Activated CD4-positive, alpha-beta T cell treated with anti-CD3 and anti-CD28 coated beads, Interleukin-2, amount 50 U/mL, for 1 hour (primary cell): ENCODE results near the gene WDFY1.

Source experiments
- DNase-seq: peaks from one replicate; pipeline ENCODE4 v3.0.0-alpha.2; 2020

The WDFY1 gene

GRCh38 chr2:223853425-223853837 lies 91.7 kb downstream of the WDFY1 start:
- no peak for DNase-seq

DNA sequence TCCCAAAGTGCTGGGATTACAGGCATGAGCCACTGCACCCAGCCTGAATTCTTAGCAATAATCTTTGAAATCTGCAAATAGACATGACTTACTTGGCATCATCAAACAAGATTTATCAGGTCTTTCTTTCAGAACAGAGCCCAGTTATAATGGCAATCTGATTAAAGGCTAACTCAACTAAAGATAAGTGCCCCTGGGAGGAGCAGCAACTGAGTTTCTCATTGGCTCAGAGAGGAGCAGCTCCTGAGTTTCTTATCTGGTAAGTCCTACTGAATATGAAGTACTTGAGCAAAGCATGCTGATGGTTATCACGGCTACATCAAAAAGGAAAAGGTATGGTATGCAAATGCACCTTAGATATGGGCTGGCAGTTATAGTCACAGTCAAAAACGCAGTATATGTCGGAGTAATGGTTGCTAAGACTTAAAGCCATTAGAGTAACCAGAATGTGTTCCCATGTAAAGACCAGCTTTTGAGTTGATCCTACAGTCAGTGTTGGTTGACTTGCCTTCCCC lies 92.8 kb downstream of the WDFY1 start:
- DNase-seq = no peak

GRCh38 chr2:223847410-223847809 lies 97.7 kb downstream of the WDFY1 start:
- DNase-seq = no peak

GRCh38 chr2:223846515-223846914 lies 98.6 kb downstream of the WDFY1 start:
- no peak for DNase-seq

DNA sequence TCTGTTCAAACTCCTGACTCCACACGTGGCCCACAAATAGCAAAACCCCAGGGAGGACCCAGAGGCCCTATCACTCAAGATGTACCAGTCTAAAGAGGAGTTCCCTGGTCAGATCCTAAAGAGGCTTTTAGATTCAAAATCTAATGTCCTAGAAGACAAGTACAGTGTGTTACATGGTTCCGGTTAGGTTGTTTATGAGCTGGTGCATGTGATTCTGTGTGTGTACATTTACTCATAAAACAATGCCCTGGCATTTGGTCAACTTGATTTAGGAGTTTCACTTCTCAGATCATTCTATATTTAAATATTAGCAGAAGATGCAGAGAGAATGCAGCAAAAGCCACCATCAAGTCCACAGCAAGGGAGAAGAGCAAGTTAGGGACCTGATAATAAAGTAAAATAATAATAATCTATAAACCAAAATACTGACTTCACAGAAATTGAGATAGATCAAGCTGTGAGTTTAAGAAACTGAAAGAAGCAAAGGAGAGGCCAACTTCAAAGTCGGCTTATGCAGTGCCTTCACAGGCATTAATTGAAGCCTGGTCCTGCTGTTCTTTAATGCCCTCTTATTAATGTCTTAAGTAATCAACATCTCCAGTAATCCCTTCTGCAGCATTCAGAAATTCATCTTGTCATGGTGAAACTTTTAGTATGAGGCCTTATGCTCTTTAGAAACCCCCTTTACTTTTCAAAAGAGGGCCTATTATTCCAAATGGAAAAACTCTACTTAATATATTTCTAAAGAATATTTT lies 103.5 kb downstream of the WDFY1 start:
- DNase-seq = no peak

DNA sequence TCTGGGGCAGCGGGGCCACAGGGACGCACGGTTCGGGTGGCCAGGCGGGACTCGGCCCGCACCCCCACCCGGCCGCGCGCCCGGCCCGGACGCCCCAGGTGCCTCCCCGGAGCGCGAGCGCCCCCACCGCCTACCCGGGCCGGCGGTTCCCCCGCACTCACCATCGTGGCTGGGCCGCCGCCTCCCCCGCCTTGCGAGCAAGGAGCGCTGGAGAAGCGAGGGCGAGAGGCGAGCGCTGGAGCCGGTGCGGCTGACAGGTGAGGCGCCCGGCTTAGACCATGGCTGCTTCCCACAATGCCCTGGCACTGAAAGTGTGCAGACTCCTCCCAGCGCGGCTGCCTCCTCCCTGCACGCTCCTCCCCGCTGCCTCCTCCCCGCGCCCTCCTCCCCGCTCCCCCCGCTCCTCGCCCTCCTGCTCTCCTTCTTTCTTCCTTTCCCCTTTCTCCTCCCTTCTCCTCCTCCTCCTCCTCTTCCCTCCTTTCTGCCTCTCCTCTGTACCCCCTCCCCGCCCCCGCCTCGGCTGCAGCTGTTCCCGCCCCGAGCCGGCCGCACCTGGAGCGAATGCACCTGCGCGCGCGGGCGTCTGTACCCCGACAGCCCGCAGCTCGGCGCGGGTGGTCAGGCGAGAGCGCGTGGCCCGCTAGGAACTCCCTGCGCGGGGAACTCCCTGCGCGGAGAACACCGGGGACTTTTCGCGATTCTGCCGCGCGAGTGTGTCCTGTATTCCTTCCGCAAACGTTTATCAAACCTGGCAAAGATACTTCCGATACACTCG lies 107.7 kb downstream of the WDFY1 start, which contains the start of gene AP1S3:
Gene AP1S3, minus strand, starts transcription at position 296 of the 775 bp plus-strand sequence. Its CDS starts 132 bp downstream, at position 164.
- peak; percentile 65 for DNase-seq

- DNase-seq = no peak
These were observed 109.2 kb downstream of the WDFY1 start for GRCh38 chr2:223835701-223836532.

GRCh38 chr2:223834431-223834830 lies 110.7 kb downstream of the WDFY1 start:
- DNase-seq = no peak

- DNase-seq = no peak
These were observed 112.8 kb downstream of the WDFY1 start for GRCh38 chr2:223832241-223832903.

DNA sequence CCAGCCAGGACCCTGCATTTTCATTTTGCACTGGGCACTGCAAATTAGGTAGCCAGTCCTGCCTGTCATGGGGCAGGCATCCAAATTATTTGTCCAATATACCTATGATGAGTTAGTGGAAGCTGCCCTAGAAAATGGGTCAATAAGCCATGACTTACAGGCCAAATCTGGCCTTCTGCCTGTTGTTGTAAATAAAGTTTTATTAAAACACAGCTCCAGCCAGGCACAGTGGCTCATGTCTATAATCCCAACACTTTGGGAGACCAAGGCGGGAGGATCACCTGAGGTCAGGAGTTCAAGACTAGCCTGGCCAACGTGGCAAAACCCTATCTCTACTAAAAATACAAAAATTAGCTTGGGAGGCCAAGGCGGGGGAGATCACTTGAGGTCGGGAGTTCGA lies 116.0 kb downstream of the WDFY1 start:
- DNase-seq = no peak

DNA sequence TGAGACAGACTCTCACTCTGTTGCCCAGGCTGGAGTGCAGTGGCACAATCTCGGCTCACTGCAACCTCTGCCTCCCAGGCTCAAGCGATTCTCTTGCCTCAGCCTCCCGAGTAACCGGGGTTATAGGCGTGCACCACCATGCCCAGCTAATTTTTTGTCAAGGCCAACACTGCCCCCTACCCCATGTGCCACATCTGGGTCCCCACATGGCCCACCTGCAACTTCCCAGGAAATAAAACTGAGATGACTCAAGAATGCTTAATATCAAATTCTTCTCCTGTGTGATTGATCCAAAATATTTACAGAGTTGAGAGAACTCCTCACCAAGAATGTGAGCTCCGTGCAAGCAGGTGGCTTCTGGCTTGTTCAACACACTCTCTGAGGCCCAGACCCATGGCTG lies 116.8 kb downstream of the WDFY1 start:
- no peak for DNase-seq

- DNase-seq = no peak
These were observed 118.1 kb downstream of the WDFY1 start for GRCh38 chr2:223826995-223827394.
